Astrocyte (in vitro differentiated cells and primary cell): Measurements from ENCODE around the gene UGT1A9.

Experiments used
- EZH2 ChIP-seq: IDR thresholded peaks from 2 replicates; pipeline ENCODE4 v1.6.1; 2012; ENCODE audit warnings: mild to moderate bottlenecking, low read length, inconsistent platforms; ENCODE audit not compliant: insufficient read depth
- TF ChIP-seq, protein P1 (sequence below): IDR thresholded peaks from 2 replicates; pipeline ENCODE4 v1.5.1; 2011; ENCODE audit warnings: low read depth, mild to moderate bottlenecking, inconsistent platforms, low read length, moderate library complexity; ENCODE audit not compliant: insufficient read depth

DNA sequence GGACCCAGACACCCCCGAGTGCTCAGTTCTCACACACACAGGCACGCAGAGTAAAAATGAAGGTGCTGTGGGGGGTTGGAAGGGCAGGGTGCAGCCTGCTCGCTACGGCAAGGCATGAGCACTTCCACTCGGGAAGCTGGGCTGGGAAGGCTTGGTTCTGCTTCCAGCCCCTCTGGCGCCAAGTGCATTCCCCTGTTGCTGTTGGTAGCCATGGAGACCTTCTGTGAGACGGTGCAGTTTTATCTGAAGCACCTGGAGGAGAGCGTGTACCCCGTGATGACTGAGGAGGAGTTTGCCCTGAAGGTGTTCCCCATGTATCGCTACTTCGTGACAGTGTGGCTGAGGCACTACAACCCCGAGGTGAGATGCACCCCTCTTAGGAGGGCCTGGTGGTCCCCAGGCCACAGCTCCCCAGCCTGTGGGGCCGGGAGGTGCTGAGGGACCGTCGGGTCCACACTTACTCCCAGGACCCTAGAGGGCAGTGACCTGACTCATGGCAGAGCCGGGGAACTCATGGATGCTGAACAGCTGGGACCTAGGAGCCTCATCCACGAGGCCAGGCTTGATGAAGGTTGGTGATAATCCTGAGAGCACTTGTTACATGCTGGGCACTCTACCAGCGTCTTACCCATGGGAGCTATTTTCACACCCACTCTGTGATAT, 121.9 kb downstream of the UGT1A9 start:
- TF ChIP-seq, protein P1, sequence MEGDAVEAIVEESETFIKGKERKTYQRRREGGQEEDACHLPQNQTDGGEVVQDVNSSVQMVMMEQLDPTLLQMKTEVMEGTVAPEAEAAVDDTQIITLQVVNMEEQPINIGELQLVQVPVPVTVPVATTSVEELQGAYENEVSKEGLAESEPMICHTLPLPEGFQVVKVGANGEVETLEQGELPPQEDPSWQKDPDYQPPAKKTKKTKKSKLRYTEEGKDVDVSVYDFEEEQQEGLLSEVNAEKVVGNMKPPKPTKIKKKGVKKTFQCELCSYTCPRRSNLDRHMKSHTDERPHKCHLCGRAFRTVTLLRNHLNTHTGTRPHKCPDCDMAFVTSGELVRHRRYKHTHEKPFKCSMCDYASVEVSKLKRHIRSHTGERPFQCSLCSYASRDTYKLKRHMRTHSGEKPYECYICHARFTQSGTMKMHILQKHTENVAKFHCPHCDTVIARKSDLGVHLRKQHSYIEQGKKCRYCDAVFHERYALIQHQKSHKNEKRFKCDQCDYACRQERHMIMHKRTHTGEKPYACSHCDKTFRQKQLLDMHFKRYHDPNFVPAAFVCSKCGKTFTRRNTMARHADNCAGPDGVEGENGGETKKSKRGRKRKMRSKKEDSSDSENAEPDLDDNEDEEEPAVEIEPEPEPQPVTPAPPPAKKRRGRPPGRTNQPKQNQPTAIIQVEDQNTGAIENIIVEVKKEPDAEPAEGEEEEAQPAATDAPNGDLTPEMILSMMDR: no peak
- no peak for TF ChIP-seq EZH2
